Stimulated activated CD8-positive, alpha-beta memory T cell treated with anti-CD3 and anti-CD28 coated beads, Interleukin-4, amount 100 ng/mL, for 1 hour (primary cell): ENCODE data around the gene REXO1.

Source experiments
- DNase-seq, 2 donors: peaks; one replicate each; pipeline ENCODE4 v3.0.0-alpha.2; 2020; ENCODE audit warnings: low read depth in 2 of 2, low spot score in 1 of 2

Gene REXO1

DNA sequence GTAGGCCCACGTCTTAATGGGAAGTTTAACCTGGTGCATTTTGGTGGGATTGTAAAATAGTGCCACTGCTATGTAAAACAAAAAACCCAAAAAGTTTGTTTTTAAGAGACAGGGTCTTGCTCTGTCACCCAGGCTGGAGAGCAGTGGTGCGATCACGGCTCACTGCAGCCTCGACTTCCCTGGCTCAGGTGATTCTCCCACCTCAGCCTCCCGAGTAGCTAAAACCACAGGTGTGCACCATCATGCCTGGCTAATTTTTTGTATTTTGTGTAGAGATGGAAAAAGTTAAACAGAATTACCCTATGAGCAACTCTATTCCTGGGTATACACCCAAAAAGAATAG lies 820 bp upstream of the REXO1 start:
- no peak for DNase-seq

GRCh38 chr19:1847684-1848398 lies 442 bp downstream of the REXO1 start:
- DNase-seq = no peak

- DNase-seq = no peak
Measured at GRCh38 chr19:1847348-1847683, 967 bp downstream of the REXO1 start.

DNA sequence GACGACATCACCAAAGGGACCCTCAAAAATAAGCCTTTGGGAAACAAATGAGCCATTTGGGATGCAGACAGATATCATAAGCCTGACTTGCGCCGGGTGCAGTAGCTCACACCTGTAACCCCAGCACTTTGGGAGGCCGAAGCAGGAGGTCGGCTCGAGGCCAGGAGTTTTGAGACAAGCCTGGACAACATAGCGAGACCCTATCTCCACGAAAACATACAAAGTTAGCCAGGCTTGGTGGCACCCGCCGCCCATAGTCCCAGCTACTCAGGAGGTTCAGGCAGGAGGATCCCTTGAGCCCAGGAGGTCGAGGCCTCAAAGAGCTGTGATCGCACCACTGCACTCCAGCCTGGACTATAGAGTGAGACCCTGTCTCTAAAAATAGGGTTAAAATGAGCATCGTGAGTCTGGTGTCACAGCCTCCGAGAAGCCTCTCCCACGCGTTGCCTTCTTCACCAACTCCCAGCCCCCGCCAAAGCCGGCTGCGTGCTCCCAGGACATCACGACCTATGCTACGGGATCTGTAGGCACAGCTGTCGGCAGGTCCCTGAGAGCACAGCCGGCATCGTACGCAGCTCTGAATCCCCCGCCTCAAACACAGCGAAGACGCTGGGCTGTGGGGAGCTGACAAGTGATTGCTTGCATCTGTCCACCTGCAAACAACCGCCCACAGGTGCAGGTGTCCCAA lies 1.6 kb downstream of the REXO1 start:
- no peak for DNase-seq

DNA sequence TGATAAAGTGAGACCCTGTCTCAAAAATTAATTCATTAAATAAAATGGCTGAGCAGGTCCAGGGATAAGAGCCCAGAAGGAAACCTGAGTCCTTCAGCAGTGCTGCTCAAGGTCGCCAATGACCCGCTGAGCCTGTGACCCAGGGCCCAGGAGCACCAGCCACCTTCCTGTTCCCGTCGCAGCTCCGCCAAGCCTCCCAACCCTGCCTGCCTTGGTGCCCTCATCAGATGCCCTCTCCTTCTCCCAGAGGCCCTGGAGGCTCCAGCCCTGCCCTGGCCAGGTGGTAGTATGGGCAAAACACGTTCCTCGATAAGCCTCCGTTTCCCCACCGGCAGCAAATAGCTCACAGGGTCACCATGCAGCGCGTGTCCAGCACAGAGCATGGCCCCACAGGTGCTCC lies 2.6 kb downstream of the REXO1 start:
- DNase-seq = no peak

DNA sequence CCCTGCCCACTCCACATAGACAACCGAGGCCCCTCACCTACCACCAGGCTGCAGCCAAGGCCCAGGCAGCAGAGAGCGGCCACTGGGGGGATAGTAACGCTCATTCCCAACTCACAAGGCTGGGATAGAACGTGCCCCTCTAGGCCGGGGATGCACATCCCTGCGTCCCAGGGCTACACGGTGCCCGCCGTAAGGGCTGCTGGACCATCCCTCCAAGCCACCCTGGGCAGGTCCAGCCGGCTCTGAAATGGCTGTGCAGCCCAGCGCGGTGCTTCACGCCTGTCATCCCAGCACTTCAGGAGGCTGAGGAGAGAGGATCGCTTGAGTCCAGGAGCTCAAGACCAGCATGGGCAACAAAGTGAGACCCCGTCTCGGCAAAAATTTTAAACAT lies 3.2 kb downstream of the REXO1 start:
- no peak for DNase-seq

GRCh38 chr19:1844513-1845124 lies 3.7 kb downstream of the REXO1 start:
- no peak for DNase-seq

- no peak for DNase-seq
Measured at GRCh38 chr19:1843646-1844394, 4.5 kb downstream of the REXO1 start.

- no peak for DNase-seq
Measured at GRCh38 chr19:1843116-1843515, 5.2 kb downstream of the REXO1 start.

DNA sequence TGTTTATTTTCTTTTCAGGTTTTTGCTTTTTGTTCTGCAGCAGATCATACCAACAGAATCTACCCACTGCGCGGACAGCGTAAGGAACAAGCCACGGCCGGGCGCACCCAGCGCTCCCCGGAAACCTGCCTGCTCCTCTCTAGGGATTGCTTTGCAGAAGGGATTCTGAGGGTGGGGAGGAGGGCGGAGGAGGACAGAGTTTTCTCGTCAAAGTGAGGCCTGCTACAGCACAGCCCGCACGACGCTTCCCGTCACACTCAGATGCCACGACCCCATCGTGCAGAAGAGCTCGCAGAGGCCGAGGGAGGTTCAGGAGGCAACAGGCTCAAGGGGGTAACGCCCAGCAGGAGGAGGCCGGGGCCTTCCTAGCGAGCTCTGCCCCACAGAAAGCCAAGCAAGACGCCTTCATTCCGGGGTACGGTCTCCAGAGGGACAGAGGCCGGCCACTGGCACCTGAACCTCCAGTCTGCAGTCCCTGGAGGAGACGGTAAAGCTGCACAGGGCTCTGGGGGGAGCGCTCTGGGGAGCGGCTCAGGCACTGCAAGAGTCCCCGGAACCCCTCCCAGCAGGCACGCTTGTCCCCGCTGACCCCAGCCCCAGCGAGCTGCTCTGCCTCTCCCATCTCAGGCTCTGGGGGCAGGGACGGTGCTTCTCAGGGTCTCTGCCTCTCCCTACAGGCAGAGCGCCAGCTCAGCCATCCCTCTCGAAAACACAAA lies 6.9 kb downstream of the REXO1 start:
- no peak for DNase-seq

- no peak for DNase-seq
Measured at GRCh38 chr19:1840541-1841115, 7.7 kb downstream of the REXO1 start.

GRCh38 chr19:1839658-1840540 lies 8.4 kb downstream of the REXO1 start:
- no peak for DNase-seq

GRCh38 chr19:1837625-1838105 lies 10.6 kb downstream of the REXO1 start:
- DNase-seq = no peak

DNA sequence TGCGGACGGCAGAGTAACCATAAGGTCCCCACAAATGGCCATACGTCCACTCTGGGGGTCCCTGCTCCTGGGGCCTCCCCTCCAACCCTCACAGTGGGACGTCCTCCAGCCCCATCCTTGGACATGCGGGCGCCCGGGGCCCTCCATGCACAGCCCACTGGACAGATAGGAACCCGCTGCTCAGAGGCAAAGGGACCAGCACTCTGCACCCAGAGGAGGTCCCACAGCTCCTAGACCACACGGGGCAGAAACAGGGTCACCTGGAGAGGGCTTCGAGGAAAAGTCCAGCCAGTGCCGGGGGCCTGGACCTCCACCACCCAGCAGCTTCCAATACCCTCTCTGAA lies 11.1 kb downstream of the REXO1 start:
- no peak for DNase-seq

DNA sequence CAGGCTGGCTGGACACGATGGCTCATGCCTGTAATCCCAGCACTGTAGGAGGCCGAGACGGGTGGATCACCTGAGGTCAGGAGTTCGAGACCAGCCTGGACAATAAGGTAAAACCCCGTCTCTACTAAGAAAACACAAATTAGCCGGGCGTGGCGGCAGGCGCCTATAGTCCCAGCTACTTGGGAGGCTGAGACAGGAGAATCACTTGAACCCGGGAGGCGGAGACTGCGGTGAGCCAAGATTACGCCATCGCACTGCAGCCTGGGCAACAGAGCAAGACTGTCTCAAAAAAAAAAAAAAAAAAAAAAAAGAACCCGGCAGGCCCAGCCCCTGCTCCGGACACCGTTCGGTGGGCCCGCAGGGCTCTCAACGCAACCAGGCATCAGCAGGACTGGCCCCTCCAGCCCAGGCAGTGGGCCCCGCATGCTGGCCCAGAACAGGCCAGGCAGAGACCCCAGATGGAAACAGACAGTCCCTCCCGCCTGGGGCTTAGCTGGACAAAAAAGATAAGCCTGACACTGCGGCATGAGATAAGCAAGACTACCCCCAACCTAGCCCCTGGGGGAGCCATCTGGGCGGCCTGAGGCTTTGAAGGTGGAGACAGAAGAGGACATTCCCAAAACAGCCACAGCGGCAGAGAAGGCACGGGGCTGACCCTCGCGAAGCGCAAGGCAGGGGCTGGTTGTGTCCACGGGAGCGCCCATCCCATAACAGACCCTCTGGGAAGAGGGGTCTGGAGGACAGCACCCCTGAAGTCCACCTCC lies 11.6 kb downstream of the REXO1 start:
- DNase-seq = no peak

DNA sequence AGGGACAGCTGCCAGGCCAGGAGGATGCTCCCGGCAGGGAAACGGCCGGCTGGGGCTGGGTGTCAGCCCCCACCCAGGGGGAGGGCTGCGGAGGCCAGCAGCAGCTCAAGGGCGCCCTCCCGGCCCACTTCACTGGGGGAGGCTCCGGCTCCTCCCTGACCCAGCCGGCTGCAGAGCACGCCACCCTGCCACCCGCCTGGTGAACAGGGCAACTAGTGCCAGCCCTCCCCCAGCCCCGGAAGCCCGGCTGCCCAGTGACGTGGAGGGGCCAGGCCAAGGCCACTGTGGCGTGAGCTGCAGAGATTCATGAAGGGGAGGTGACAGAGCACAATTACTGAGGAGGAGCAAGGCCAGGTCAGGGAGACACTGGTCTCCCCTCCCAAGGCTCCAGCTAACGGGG lies 14.7 kb downstream of the REXO1 start:
- DNase-seq = no peak

DNA sequence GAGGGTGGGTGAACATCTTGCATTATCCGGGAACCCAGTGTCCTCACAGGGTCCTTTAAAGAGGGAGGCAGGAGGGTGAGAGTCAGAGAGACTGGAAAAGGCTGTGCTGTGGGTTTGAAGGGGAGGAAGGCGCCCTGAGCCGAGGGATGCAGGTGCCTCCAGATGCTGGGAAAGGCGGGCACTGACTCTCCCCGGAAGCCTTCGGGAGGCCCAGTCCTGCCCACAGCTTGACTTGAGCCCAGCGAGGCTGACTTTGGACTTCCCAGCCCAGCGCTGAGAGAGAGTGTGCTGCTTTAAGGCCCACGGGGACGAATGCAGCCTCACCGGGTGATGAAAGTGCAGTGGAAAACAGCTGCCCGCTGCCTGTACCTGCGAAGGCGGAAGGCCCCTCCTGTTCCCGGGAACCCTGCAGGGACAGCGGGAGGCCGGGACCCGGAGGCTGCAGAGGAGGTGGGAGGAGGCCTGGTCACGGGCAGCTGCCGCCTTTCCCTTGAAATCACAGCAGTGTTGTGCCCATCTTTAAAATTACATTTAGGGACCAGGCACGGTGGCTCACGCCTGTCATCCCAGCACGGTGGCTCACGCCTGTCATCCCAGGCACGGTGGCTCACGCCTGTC lies 16.1 kb downstream of the REXO1 start:
- no peak for DNase-seq

DNA sequence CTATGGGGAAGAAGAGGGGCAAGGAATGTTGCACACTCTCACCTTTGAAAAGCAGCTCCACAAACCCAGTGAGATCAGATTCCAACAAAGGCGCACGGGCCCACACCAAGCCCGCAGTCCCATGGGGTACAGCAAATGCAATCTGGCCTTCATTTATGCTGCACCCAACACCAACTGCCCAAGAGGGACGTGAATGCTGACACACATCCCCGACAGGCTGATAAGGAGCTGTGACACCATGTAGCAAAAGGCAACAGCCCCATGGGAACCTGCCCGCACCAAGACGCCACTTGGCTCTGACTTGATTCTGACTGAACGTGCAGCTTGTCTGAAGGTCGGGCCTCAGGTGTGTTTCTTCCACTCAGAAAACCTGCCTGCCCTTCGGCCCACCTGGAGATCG lies 17.3 kb downstream of the REXO1 start:
- no peak for DNase-seq

- DNase-seq = no peak
Measured at GRCh38 chr19:1830568-1830967, 17.7 kb downstream of the REXO1 start.
